ENCODE measurements around the gene SPOCK1.

SPOCK1 gene

DNA sequence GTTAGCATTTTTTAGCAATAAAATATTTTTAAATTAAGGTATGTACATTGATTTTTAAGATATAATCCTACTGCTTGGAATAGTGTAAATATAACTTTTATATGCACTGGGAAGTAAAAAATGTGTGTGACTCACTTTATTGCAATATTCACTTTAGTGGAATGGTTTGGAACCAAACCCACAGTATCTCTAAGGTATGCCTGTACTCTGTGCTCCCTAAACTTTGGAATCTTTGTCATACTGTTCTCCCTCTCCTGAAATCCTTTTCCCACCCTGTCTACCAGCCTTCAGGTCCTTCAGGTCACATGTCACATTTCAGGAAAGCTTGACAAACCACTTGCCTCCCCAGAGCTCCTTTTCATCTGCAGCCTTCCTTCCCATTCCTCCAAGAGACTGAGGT lies 308.7 kb downstream of the SPOCK1 start:
- no peak overlapping the region for H3K9ac ChIP-seq (ENCODE audit: low read depth in 1 of 2, low read length in 2 of 2)
- H3K36me3 ChIP-seq (ENCODE audit: control insufficient read depth in 1 of 2, insufficient read depth in 2 of 2, low read length in 2 of 2): no peaks in the 10 kb centered on the region
- no peaks in the 10 kb centered on the region for H3K27me3 ChIP-seq (ENCODE audit: control insufficient read depth in 1 of 2, insufficient read depth in 2 of 2, low read length in 2 of 2)
- no peaks in the 10 kb centered on the region for H3K9me3 ChIP-seq (ENCODE audit: control insufficient read depth in 1 of 2, low read length in 2 of 2)
- no peaks in the 10 kb centered on the region for H3K4me1 ChIP-seq (ENCODE audit: control insufficient read depth in 1 of 2, insufficient read depth in 2 of 2, low read length in 2 of 2)
- H3K27ac ChIP-seq (ENCODE audit: low read depth, low read length): no peak overlapping the region
- no peak overlapping the region for H3K4me3 ChIP-seq (ENCODE audit: low read depth in 1 of 2, low read length in 2 of 2)

DNA sequence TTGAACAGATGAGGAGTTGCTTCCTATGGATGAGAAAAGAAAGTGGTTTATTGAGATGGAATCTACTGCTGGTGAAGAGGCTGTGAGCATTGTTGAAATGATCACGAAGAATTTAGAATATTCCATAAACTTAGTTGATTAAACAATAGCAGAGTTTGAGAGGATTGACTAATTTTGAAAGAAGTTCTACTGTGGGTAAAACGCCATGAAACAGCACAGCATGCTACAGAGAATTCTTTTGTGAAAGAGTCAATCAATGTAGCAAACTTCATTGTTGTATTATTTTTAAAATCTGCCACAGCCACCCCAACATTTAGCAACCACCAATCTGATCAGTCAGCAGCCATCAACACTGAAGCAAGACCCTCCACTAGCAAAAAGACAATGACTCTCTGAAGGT lies 309.1 kb downstream of the SPOCK1 start:
- Histone ChIP-seq H3K4me1 (ENCODE audit: control insufficient read depth in 1 of 2, insufficient read depth in 2 of 2, low read length in 2 of 2) (no peaks in the 10 kb centered on the region), H3K4me3 (ENCODE audit: low read depth in 1 of 2, low read length in 2 of 2) (no peak overlapping the region), H3K27ac (ENCODE audit: low read depth, low read length) (no peak overlapping the region), H3K9me3 (ENCODE audit: control insufficient read depth in 1 of 2, low read length in 2 of 2) (no peaks in the 10 kb centered on the region), H3K36me3 (ENCODE audit: control insufficient read depth in 1 of 2, insufficient read depth in 2 of 2, low read length in 2 of 2) (no peaks in the 10 kb centered on the region), H3K27me3 (ENCODE audit: control insufficient read depth in 1 of 2, insufficient read depth in 2 of 2, low read length in 2 of 2) (no peaks in the 10 kb centered on the region), H3K9ac (ENCODE audit: low read depth in 1 of 2, low read length in 2 of 2) (no peak overlapping the region)

DNA sequence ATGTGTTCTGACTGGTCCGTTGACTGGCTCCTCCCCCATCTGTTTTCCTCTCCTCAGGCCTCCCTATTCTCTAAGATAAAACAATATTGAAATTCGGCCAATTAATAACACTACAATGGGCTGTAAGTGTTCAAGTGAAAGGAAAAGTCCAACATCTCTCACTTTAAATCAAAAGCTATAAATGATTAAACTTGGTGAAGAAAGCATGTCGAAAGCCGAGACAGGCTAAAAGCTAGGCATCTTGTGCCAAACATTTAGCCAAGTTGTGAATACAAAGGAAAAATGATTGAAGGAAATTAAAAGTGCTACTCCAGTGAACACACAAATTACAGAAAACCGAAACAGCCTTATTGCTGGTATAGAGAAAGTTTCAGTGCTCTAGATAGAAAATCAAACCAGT lies 310.6 kb downstream of the SPOCK1 start:
- no peak overlapping the region for H3K9ac ChIP-seq (ENCODE audit: low read depth in 1 of 2, low read length in 2 of 2)
- H3K27me3 ChIP-seq (ENCODE audit: control insufficient read depth in 1 of 2, insufficient read depth in 2 of 2, low read length in 2 of 2): no peaks in the 10 kb centered on the region
- no peak overlapping the region for H3K4me3 ChIP-seq (ENCODE audit: low read depth in 1 of 2, low read length in 2 of 2)
- no peaks in the 10 kb centered on the region for H3K36me3 ChIP-seq (ENCODE audit: control insufficient read depth in 1 of 2, insufficient read depth in 2 of 2, low read length in 2 of 2)
- H3K4me1 ChIP-seq (ENCODE audit: control insufficient read depth in 1 of 2, insufficient read depth in 2 of 2, low read length in 2 of 2): no peaks in the 10 kb centered on the region
- H3K27ac ChIP-seq (ENCODE audit: low read depth, low read length): no peak overlapping the region
- H3K9me3 ChIP-seq (ENCODE audit: control insufficient read depth in 1 of 2, low read length in 2 of 2): no peaks in the 10 kb centered on the region

DNA sequence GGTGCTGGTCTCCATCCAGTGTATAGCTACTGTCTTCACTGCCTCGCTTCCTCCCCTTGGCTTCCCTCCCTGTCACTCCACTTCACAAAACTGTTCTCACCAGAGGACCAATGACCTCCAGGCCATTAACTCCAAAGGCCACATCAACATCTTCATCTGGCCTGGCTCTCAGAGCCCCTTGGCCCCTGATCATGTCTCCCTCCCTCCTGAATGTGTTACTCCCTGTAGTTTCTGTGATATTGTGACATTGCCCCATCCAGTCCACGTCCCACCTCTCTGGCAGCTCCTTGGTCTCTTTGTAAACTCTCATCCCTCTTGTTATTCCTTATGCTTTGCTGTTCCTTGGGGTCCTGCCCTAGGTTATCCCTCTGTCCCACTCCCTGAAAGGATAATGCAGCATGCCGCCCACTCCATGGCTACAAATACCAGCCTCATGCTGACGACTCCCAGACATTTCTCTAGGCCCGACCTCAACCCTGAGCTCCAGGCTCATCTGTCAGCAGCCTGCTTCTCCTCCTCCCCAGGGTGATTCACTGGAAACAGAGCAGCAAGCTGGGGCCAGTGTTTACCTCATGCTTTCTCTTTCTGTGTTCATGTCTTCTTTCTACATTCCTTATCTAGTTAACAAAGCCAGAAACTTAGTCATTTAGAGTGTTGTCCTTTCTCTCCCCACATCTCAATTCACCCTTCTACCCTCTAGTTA lies 312.2 kb downstream of the SPOCK1 start:
- no peaks in the 10 kb centered on the region for H3K36me3 ChIP-seq (ENCODE audit: control insufficient read depth in 1 of 2, insufficient read depth in 2 of 2, low read length in 2 of 2)
- no peak overlapping the region for H3K27ac ChIP-seq (ENCODE audit: low read depth, low read length)
- no peaks in the 10 kb centered on the region for H3K27me3 ChIP-seq (ENCODE audit: control insufficient read depth in 1 of 2, insufficient read depth in 2 of 2, low read length in 2 of 2)
- H3K9ac ChIP-seq (ENCODE audit: low read depth in 1 of 2, low read length in 2 of 2): no peak overlapping the region
- H3K4me3 ChIP-seq (ENCODE audit: low read depth in 1 of 2, low read length in 2 of 2): no peak overlapping the region
- no peaks in the 10 kb centered on the region for H3K9me3 ChIP-seq (ENCODE audit: control insufficient read depth in 1 of 2, low read length in 2 of 2)
- H3K4me1 ChIP-seq (ENCODE audit: control insufficient read depth in 1 of 2, insufficient read depth in 2 of 2, low read length in 2 of 2): no peaks in the 10 kb centered on the region

DNA sequence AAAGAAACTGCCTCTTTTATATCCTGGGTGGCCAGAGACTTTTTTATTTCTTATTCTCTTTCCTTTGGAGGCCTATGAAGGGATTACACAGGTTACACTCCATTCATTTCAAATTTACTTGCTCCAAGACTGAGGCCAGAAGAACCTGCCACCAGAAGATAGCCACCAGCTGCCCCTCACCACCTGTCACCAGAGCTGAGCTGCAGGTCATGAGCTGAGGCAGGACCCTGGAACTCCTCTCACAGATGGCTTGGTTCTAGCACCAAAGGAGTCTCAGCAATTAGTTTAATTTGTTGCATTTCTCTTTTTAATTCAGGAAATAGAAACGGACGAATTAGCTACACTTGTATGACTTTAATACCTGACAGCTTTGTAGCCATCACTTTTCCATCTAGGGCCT lies 313.9 kb downstream of the SPOCK1 start:
- no peaks in the 10 kb centered on the region for H3K36me3 ChIP-seq (ENCODE audit: control insufficient read depth in 1 of 2, insufficient read depth in 2 of 2, low read length in 2 of 2)
- H3K4me3 ChIP-seq (ENCODE audit: low read depth in 1 of 2, low read length in 2 of 2): no peak overlapping the region
- no peaks in the 10 kb centered on the region for H3K4me1 ChIP-seq (ENCODE audit: control insufficient read depth in 1 of 2, insufficient read depth in 2 of 2, low read length in 2 of 2)
- no peak overlapping the region for H3K9ac ChIP-seq (ENCODE audit: low read depth in 1 of 2, low read length in 2 of 2)
- no peak overlapping the region for H3K27ac ChIP-seq (ENCODE audit: low read depth, low read length)
- no peaks in the 10 kb centered on the region for H3K27me3 ChIP-seq (ENCODE audit: control insufficient read depth in 1 of 2, insufficient read depth in 2 of 2, low read length in 2 of 2)
- H3K9me3 ChIP-seq (ENCODE audit: control insufficient read depth in 1 of 2, low read length in 2 of 2): no peaks in the 10 kb centered on the region

DNA sequence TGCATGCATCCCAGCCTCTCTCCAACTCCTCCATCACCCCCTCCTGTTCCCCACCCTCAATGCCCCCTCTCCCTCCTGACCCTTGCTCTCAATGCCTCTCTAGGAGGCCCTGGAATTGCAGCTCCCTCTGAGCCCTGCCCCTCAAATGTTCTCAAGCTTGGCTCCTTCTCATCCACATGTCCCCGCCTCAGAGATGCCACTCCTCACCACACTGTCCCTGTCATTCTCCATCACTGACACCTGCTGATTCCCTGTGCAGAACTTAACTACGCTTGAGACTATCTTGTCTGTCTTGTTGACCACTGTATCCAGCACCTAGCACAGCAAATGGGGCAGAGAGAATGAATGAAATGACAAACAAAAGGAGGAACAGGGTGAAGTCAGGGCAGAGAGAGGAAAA lies 314.4 kb downstream of the SPOCK1 start:
- H3K9me3 ChIP-seq (ENCODE audit: control insufficient read depth in 1 of 2, low read length in 2 of 2): no peaks in the 10 kb centered on the region
- no peak overlapping the region for H3K9ac ChIP-seq (ENCODE audit: low read depth in 1 of 2, low read length in 2 of 2)
- H3K4me3 ChIP-seq (ENCODE audit: low read depth in 1 of 2, low read length in 2 of 2): no peak overlapping the region
- no peaks in the 10 kb centered on the region for H3K36me3 ChIP-seq (ENCODE audit: control insufficient read depth in 1 of 2, insufficient read depth in 2 of 2, low read length in 2 of 2)
- H3K27ac ChIP-seq (ENCODE audit: low read depth, low read length): no peak overlapping the region
- no peaks in the 10 kb centered on the region for H3K4me1 ChIP-seq (ENCODE audit: control insufficient read depth in 1 of 2, insufficient read depth in 2 of 2, low read length in 2 of 2)
- no peaks in the 10 kb centered on the region for H3K27me3 ChIP-seq (ENCODE audit: control insufficient read depth in 1 of 2, insufficient read depth in 2 of 2, low read length in 2 of 2)

DNA sequence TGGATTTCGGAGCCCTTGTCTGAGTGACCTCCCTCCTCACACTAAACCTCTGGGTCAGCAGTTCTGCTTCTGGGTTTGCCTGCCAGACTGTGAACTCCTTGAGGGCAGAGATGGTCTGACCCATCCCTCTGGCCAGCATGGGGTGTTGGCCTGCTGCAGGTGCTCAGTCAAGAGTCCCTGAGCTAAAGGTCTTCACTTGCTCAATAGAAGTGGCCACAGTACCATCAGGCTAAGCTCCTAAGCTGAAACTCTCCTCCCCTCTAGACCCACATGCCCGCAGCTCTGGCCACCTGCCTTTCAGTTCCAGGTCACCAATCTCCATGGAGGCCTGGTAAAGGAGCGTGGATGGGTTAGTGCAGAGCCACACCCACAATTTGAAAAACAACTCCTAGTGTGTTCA lies 316.6 kb downstream of the SPOCK1 start:
- Histone ChIP-seq H3K9ac (ENCODE audit: low read depth in 1 of 2, low read length in 2 of 2) (no peak overlapping the region), H3K27ac (ENCODE audit: low read depth, low read length) (no peak overlapping the region), H3K4me1 (ENCODE audit: control insufficient read depth in 1 of 2, insufficient read depth in 2 of 2, low read length in 2 of 2) (no peaks in the 10 kb centered on the region), H3K9me3 (ENCODE audit: control insufficient read depth in 1 of 2, low read length in 2 of 2) (no peaks in the 10 kb centered on the region), H3K36me3 (ENCODE audit: control insufficient read depth in 1 of 2, insufficient read depth in 2 of 2, low read length in 2 of 2) (no peaks in the 10 kb centered on the region), H3K4me3 (ENCODE audit: low read depth in 1 of 2, low read length in 2 of 2) (no peak overlapping the region), H3K27me3 (ENCODE audit: control insufficient read depth in 1 of 2, insufficient read depth in 2 of 2, low read length in 2 of 2) (no peaks in the 10 kb centered on the region)

DNA sequence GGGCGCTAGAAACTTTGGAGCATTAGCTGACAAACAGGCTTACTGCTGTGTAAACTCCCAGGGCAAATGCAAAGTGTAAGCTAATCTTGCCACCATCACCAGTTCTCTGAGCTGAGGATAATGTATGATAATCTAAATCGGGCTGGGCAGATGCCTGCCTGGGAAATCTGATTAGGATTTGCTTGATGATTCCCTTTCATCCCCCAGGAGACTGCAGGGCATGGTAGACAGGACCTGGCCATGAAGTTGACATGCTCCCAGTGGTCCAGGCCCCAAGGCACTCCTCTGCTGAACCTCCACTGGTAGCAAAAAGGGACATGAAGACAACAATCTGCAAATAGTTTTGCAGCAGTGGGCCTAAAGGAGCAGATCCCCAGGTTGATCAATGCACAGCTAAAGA lies 317.5 kb downstream of the SPOCK1 start:
- H3K4me3 ChIP-seq (ENCODE audit: low read depth in 1 of 2, low read length in 2 of 2): no peak overlapping the region
- H3K27me3 ChIP-seq (ENCODE audit: control insufficient read depth in 1 of 2, insufficient read depth in 2 of 2, low read length in 2 of 2): no peaks in the 10 kb centered on the region
- H3K27ac ChIP-seq (ENCODE audit: low read depth, low read length): no peak overlapping the region
- H3K9ac ChIP-seq (ENCODE audit: low read depth in 1 of 2, low read length in 2 of 2): no peak overlapping the region
- H3K36me3 ChIP-seq (ENCODE audit: control insufficient read depth in 1 of 2, insufficient read depth in 2 of 2, low read length in 2 of 2): no peaks in the 10 kb centered on the region
- H3K9me3 ChIP-seq (ENCODE audit: control insufficient read depth in 1 of 2, low read length in 2 of 2): no peaks in the 10 kb centered on the region
- H3K4me1 ChIP-seq (ENCODE audit: control insufficient read depth in 1 of 2, insufficient read depth in 2 of 2, low read length in 2 of 2): no peaks in the 10 kb centered on the region

DNA sequence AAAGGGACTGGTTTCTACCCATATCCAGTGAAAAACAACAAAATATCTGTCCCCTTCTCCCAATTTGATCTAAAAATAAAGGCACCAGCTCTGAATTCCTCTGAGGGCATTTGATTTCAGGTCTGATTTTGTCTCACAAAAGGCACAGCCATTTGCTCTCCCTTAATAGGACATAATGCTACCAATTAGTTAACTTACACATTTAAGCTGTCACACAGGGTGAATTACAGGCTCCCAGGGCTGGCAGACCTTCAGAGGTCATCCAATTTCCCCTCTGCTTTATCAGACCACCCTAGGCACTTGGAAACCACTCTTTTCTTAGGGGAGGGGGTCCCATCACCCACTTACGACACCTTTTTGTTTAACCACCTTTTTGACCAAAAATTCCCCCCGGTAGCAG lies 319.9 kb downstream of the SPOCK1 start:
- no peaks in the 10 kb centered on the region for H3K36me3 ChIP-seq (ENCODE audit: control insufficient read depth in 1 of 2, insufficient read depth in 2 of 2, low read length in 2 of 2)
- H3K27me3 ChIP-seq (ENCODE audit: control insufficient read depth in 1 of 2, insufficient read depth in 2 of 2, low read length in 2 of 2): no peaks in the 10 kb centered on the region
- H3K9ac ChIP-seq (ENCODE audit: low read depth in 1 of 2, low read length in 2 of 2): no peak overlapping the region
- no peak overlapping the region for H3K27ac ChIP-seq (ENCODE audit: low read depth, low read length)
- H3K4me3 ChIP-seq (ENCODE audit: low read depth in 1 of 2, low read length in 2 of 2): no peak overlapping the region
- H3K4me1 ChIP-seq (ENCODE audit: control insufficient read depth in 1 of 2, insufficient read depth in 2 of 2, low read length in 2 of 2): no peaks in the 10 kb centered on the region
- no peaks in the 10 kb centered on the region for H3K9me3 ChIP-seq (ENCODE audit: control insufficient read depth in 1 of 2, low read length in 2 of 2)

DNA sequence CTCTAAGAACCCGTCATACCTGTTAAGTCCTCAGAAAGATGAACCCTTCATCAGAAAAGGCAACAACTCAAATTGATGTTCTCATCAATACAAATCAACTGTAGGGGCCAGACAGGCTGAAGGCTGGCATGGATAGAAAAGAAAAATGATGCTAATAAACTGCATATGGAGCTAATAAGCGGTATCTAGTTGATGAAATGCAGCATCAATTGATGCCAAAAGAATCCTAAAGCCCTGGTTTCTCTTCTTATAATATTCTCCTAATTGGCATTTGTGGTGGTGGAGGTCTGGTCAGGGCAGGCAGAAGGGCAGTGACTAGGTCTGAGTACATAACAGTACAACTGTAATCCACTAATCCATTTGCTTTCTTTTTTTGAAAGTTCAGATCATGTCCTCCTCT lies 322.5 kb downstream of the SPOCK1 start:
- Histone ChIP-seq H3K4me1 (ENCODE audit: control insufficient read depth in 1 of 2, insufficient read depth in 2 of 2, low read length in 2 of 2) (no peaks in the 10 kb centered on the region), H3K9ac (ENCODE audit: low read depth in 1 of 2, low read length in 2 of 2) (no peak overlapping the region), H3K36me3 (ENCODE audit: control insufficient read depth in 1 of 2, insufficient read depth in 2 of 2, low read length in 2 of 2) (no peaks in the 10 kb centered on the region), H3K27ac (ENCODE audit: low read depth, low read length) (no peak overlapping the region), H3K4me3 (ENCODE audit: low read depth in 1 of 2, low read length in 2 of 2) (no peak overlapping the region), H3K27me3 (ENCODE audit: control insufficient read depth in 1 of 2, insufficient read depth in 2 of 2, low read length in 2 of 2) (no peaks in the 10 kb centered on the region), H3K9me3 (ENCODE audit: control insufficient read depth in 1 of 2, low read length in 2 of 2) (no peaks in the 10 kb centered on the region)

DNA sequence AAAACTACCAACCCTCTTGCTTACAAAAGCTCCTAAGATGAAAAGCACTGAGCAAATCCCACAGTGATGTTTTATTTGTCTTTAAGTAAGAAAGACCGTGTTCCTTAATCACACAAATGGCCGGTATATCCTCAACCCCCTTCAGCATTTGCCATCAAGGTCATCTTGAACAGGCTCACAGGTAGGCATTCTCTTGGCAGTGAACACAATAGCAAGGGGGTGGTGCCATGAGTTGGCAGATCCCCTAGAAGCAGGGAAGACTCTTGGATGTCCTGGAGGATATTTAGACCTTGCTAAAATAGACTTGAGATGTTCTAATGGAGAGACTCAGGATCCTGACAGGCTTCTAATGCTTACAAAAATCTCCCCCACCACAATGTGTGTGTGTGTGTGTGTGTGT lies 323.0 kb downstream of the SPOCK1 start:
- Histone ChIP-seq H3K9me3 (ENCODE audit: control insufficient read depth in 1 of 2, low read length in 2 of 2) (no peaks in the 10 kb centered on the region), H3K27ac (ENCODE audit: low read depth, low read length) (no peak overlapping the region), H3K4me1 (ENCODE audit: control insufficient read depth in 1 of 2, insufficient read depth in 2 of 2, low read length in 2 of 2) (no peaks in the 10 kb centered on the region), H3K4me3 (ENCODE audit: low read depth in 1 of 2, low read length in 2 of 2) (no peak overlapping the region), H3K9ac (ENCODE audit: low read depth in 1 of 2, low read length in 2 of 2) (no peak overlapping the region), H3K36me3 (ENCODE audit: control insufficient read depth in 1 of 2, insufficient read depth in 2 of 2, low read length in 2 of 2) (no peaks in the 10 kb centered on the region), H3K27me3 (ENCODE audit: control insufficient read depth in 1 of 2, insufficient read depth in 2 of 2, low read length in 2 of 2) (no peaks in the 10 kb centered on the region)

Measured in duodenal mucosa (tissue), 2 donors.